Measurements from ENCODE around the gene FAM114A1. TPM values are rescaled to one million over a fixed set of nuclear protein-coding genes. Genes with fewer than 3 reads are reported as not detected.
A peak's percentile ranks its signal among the peaks of the same experiment; 100 is the strongest.

Gene FAM114A1
- total and polyA plus RNA-seq, 4 donors = 22.1 to 108 (median 53.9) TPM

GRCh38 chr4:38872620-38873019 is 5.0 kb downstream of the FAM114A1 start:
- Histone ChIP-seq H3K4me1 (ENCODE audit: control insufficient read depth in 4 of 4, insufficient read depth in 4 of 4, low read length in 3 of 4) (peaks cover 7 to 59% (median 36%) of the 10 kb centered on the region in 4 donors), H3K9ac (ENCODE audit: low read depth in 1 of 2, low read length in 2 of 2) (peak overlapping the region in 1 of 2 donors; percentile 14), H3K4me3 (ENCODE audit: low read depth in 1 of 3, low read length in 3 of 3) (no peak overlapping the region), H3K27ac (ENCODE audit: low read depth in 1 of 2, low read length in 2 of 2) (peak overlapping the region; percentile 77 to 84), H3K9me3 (ENCODE audit: control insufficient read depth in 4 of 4, low read length in 3 of 4) (no peaks in the 10 kb centered on the region), H3K27me3 (ENCODE audit: control insufficient read depth in 4 of 4, insufficient read depth in 4 of 4, low read length in 3 of 4) (no peaks in the 10 kb centered on the region), H3K36me3 (ENCODE audit: control insufficient read depth in 4 of 4, insufficient read depth in 3 of 4, low read depth in 1 of 4, low read length in 3 of 4) (peaks cover 0 to 12% (median 2%) of the 10 kb centered on the region in 4 donors)
- TF ChIP-seq RAD21 (IDR thresholded peaks at IDR 0.05) (peak; percentile 37 to 41), SP1 (IDR thresholded peaks at IDR 0.05) (peak; percentile 85), HNF4A (conservative IDR thresholded peaks at IDR 0.05) (peak; percentile 76 to 88), RXRA (IDR thresholded peaks at IDR 0.05) (peak; percentile 76 to 91), YY1 (IDR thresholded peaks at IDR 0.05) (peak; percentile 96), MAX (IDR thresholded peaks at IDR 0.05) (peak; percentile 77), ATF3 (IDR thresholded peaks at IDR 0.05) (no peak), HNF4G (IDR thresholded peaks at IDR 0.05) (peak; percentile 49), JUND (IDR thresholded peaks at IDR 0.05) (peak; percentile 52 to 95), CTCF (IDR thresholded peaks at IDR 0.05; ENCODE audit: low read depth, low read length, missing input control) (no peak), TAF1 (conservative IDR thresholded peaks at IDR 0.05) (no peak), FOXA2 (IDR thresholded peaks at IDR 0.05) (peak; percentile 100), EGR1 (IDR thresholded peaks at IDR 0.05; ENCODE audit: low read depth in 2 of 2) (peak in 1 of 2 donors; percentile 53), NR2F2 (IDR thresholded peaks at IDR 0.05) (no peak), FOXA1 (IDR thresholded peaks at IDR 0.05) (peak; percentile 100), REST (IDR thresholded peaks at IDR 0.05) (peak; percentile 71), ZBTB33 (IDR thresholded peaks at IDR 0.05) (peak; percentile 89), GABPA (IDR thresholded peaks at IDR 0.05 in 1 of 2, conservative IDR thresholded peaks at IDR 0.05 in 1 of 2) (no peak)
- WGBS = 29% methylated on average over 5 of the region's 5 CpGs
- no peak for DNase-seq (ENCODE audit: low spot score)

All from liver (tissue), 9 donors.